ENCODE data around the gene CACNA1E.

- no peak for TF ChIP-seq CTCF (IDR thresholded peaks at IDR 0.05 in 8 of 11, conservative IDR thresholded peaks at IDR 0.05 in 3 of 11)
- TF ChIP-seq POLR2AphosphoS5 (IDR thresholded peaks at IDR 0.05): no peak
These were observed 55.5 kb downstream of the CACNA1E start for GRCh38 chr1:181538836-181539235.

All from spleen (tissue), 7 donors.